BJ (cell line): ENCODE results near the gene CAMSAP1. TPM values are rescaled to one million over a fixed set of nuclear protein-coding genes. Genes with fewer than 3 reads are reported as not detected.

Experiments used
- CTCF ChIA-PET: fragments of 350-600 bp; formaldehyde crosslinking; extraction: SDS; loops from one replicate; lab custom pipeline; 2021; ENCODE audit warnings: antibody characterized with exemption, inconsistent platforms; lab: Yijun Ruan, JAX
- POLR2A ChIA-PET: fragments of 300-600 bp; sonication (Branson Sonifier 250); formaldehyde crosslinking; extraction: SDS; loops from one replicate; lab custom pipeline; 2021; ENCODE audit warnings: antibody characterized with exemption; lab: Charles Lee
- DNase-seq: peaks from one replicate; pipeline ENCODE4 v3.0.0-alpha.2; 2011; ENCODE audit warnings: low read depth
- H3K27me3 ChIP-seq: 2 replicates; pipeline ENCODE4 v1.6.0; 2011; ENCODE audit warnings: low read length; ENCODE audit not compliant: control insufficient read depth, insufficient read depth
- H3K36me3 ChIP-seq: 2 replicates; pipeline ENCODE4 v1.5.1; 2011; ENCODE audit warnings: low read length; ENCODE audit not compliant: control insufficient read depth, insufficient read depth
- H3K4me3 ChIP-seq: 2 replicates; pipeline ENCODE4 v1.5.1; 2011; ENCODE audit warnings: low read depth, mild to moderate bottlenecking, control low read depth, low read length
- polyA plus RNA-seq: library from polyadenylated mRNA; depleted of rRNA; stranded (reverse); fragments of >200 nt; gene quantifications from 2 replicates; pipeline ENCODE4 v1.2.3, GENCODE V29; 2011
- TF ChIP-seq, protein P1 (sequence below): IDR thresholded peaks from 2 replicates; pipeline ENCODE4 v1.5.1; 2011; ENCODE audit warnings: low read depth, mild to moderate bottlenecking, control low read depth, inconsistent platforms, low read length, moderate library complexity; ENCODE audit not compliant: insufficient read depth

CAMSAP1 gene
- polyA plus RNA-seq, 1 experiment = 4.1 TPM

DNA sequence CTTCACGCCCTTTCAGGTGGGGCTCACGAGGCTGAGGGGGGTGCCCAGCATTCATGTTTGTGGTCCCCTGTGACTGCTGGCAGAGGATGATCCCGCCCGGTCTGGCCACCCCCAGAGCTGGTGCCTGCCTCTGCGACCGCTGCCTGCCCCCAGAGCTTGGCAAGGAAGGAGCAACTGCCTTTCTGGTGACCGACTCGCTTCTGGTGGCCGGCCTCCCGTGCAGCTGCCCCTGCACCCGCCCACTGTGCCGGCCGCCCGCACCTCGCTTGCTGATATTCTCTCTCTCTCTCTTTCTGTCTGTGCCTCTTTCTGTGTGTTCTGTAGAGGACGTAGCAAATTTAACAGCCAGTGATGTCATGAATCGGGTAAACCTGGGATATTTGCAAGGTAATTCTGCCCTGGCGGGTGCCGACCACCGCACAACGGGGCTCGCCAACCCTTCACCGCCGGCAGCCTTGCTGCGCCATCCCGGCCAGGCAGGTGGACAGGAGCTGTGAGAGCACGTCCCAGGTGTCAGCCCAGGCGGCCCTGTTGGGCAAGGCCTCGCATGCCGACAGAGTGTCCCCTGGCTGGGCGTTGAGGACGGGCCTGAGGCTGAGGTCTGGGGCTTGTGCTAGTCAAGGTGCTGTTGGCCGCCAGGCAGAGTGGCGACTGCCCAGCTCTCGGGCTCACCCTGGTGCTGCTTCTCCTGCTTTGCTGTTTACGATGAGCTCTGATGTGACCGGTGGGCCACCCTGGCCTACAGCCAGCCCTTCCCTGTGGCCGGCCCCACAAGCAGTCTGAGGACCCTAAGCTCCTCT is 119.4 kb downstream of the CAMSAP1 start:
- CTCF ChIA-PET = interaction anchor here (1.2 to 1.6 kb wide), 2 partner anchors 9 to 10 kb away, joined by 5 to 7 read pairs; no protein-coding TSS in a partner anchor

DNA sequence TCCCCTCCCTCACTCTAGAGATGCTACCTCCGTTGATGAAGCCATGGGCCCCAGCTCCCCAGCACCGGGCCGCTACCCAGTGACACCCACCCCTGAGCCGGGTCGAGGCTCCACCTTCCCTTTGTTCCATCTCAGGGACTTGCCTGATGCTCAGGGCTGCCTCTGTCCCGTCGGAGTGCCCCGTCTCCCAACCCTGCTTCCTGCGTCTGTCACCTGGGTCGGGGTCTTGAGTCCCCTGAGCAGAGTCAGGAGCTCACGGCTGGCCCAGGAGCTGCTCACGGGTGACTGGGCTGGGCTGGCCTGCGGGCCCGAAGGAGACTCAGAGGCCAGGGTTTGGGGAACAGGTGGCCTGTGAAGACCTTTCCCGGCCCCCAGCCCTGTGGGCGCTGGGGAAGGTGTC is 120.0 kb downstream of the CAMSAP1 start:
- Histone ChIP-seq H3K27me3 (no peaks in the 10 kb centered on the region; the same call in 1 of the 2 replicates), H3K4me3 (no peak overlapping the region), H3K36me3 (no peaks in the 10 kb centered on the region)
- no peak for DNase-seq
- CTCF ChIA-PET = interaction anchor here (1.2 kb wide), 1 partner anchor 10 kb away, joined by 5 read pairs; no protein-coding TSS in a partner anchor
- POLR2A ChIA-PET = no interaction called here
- TF ChIP-seq, protein P1, sequence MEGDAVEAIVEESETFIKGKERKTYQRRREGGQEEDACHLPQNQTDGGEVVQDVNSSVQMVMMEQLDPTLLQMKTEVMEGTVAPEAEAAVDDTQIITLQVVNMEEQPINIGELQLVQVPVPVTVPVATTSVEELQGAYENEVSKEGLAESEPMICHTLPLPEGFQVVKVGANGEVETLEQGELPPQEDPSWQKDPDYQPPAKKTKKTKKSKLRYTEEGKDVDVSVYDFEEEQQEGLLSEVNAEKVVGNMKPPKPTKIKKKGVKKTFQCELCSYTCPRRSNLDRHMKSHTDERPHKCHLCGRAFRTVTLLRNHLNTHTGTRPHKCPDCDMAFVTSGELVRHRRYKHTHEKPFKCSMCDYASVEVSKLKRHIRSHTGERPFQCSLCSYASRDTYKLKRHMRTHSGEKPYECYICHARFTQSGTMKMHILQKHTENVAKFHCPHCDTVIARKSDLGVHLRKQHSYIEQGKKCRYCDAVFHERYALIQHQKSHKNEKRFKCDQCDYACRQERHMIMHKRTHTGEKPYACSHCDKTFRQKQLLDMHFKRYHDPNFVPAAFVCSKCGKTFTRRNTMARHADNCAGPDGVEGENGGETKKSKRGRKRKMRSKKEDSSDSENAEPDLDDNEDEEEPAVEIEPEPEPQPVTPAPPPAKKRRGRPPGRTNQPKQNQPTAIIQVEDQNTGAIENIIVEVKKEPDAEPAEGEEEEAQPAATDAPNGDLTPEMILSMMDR = no peak

More for the DNA sequence above, 119.4 kb downstream of the CAMSAP1 start:
- Histone ChIP-seq H3K27me3 (no peaks in the 10 kb centered on the region; the same call in 1 of the 2 replicates), H3K4me3 (no peak overlapping the region), H3K36me3 (no peaks in the 10 kb centered on the region)
- DNase-seq = no peak
- POLR2A ChIA-PET = no interaction called here
- TF ChIP-seq, protein P1 = no peak

DNA sequence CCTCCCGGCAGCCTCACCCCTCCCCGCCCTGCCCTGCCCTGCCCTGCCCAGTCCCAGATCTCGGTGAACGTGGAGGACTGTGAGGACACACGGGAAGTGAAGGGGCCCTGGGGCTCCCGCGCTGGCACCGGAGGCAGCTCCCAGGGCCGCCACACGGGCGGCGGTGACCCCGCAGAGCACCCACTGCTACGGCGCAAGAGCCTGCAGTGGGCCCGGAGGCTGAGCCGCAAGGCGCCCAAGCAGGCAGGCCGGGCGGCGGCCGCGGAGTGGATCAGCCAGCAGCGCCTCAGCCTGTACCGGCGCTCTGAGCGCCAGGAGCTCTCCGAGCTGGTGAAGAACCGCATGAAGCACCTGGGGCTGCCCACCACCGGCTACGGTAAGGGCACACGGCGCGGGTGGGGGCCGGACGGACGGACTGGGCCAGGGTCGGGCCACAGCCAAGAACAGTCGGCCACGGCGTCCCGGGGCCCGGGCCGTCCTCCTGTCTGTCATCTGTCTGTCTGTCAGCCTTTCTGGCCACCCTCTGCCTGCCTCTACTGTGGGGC is 121.1 kb downstream of the CAMSAP1 start:
- TF ChIP-seq, protein P1 = no peak
- DNase-seq = no peak
- H3K27me3 ChIP-seq = no peaks in the 10 kb centered on the region
- no peak overlapping the region for H3K4me3 ChIP-seq
- no peaks in the 10 kb centered on the region for H3K36me3 ChIP-seq
- CTCF ChIA-PET = interaction anchor here (1.0 kb wide), 1 partner anchor 11 kb away, joined by 4 read pairs; no protein-coding TSS in a partner anchor
- POLR2A ChIA-PET = no interaction called here

DNA sequence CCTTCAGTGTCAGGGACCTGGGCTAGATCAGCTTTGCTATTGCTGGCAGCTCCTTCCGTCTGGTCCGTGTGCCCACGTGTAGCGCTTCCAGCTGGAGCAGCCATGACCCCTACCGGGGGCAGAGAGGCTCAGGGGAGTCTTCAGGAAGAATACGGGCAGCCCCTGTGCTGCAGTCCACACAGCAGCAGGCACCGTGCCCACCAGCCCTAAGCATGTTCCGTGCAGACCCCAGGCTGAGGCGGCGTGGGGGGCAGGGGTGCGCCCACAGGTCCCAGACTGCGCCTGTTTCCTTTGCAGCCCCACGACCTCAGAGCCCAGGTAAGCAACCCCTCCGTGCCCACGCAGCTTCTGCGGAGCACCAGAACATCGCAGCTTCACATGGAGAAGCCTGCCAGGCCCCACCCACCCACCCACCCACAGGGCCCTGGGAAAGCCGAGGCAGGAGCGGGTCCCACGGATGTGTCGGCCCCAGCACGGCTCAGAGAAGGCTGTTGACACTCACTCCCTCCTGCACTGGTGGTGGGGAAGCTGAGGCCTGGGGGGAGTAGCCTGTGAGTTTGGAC is 122.3 kb downstream of the CAMSAP1 start:
- Histone ChIP-seq H3K4me3 (no peak overlapping the region), H3K36me3 (no peaks in the 10 kb centered on the region), H3K27me3 (no peaks in the 10 kb centered on the region)
- DNase-seq = no peak
- ChIA-PET POLR2A (no interaction called here), CTCF (no interaction called here)
- TF ChIP-seq, protein P1 = no peak

DNA sequence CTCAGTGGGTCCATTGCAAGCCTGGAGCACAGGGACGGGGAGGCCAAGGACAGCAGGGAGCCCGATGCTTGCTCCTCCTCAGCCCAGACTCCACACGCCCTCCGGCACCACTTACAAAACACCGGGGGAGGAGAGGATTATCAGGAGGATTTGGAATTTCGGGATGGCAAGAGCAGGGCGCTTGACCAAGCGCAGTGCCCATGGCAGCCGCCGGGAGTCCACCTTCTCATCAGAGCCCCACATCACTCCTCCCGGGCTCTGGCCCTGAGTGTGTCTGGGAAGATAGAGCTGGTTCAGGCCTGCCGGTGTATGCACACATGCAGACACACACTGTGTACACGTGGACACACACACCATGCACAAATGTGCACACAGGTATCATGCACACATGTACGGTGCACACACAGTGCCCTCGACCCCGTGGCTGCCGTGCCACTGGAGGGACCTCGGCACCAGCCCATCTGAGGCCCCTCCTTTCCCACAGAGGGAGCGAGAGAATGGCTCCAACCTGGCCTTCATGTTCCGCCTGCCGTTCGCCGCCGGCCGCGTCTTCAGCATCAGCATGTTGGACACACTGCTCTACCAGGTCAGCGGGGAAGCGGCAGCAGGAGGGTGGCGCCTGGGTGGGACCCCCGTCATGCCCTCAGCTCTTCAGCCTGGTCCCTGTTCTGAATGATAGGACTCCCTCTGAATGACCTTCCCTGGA is 123.7 kb downstream of the CAMSAP1 start:
- TF ChIP-seq, protein P1 = no peak
- CTCF ChIA-PET = no interaction called here

More for the DNA sequence above, 123.7 kb downstream of the CAMSAP1 start:
- Histone ChIP-seq H3K4me3 (no peak overlapping the region), H3K27me3 (no peaks in the 10 kb centered on the region), H3K36me3 (no peaks in the 10 kb centered on the region)
- POLR2A ChIA-PET = no interaction called here
- no peak for DNase-seq
